ENCODE results near the gene TYROBP. TPM values are rescaled to one million over a fixed set of nuclear protein-coding genes. Genes with fewer than 3 reads are reported as not detected.
A peak's percentile ranks its signal among the peaks of the same experiment; 100 is the strongest.

The TYROBP gene
- total RNA-seq, 1 experiment from 2014 or later, result not detected

GRCh38 chr19:35871611-35872010 lies 36.5 kb downstream of the TYROBP start:
- DNase-seq (ENCODE audit: low spot score), result no peak

- no peak for DNase-seq (ENCODE audit: low spot score)
Measured at GRCh38 chr19:35870798-35871197, 37.3 kb downstream of the TYROBP start.

GRCh38 chr19:35870124-35870736 lies 37.9 kb downstream of the TYROBP start:
- DNase-seq (ENCODE audit: low spot score), result peak; percentile 85

GRCh38 chr19:35869327-35870123 lies 38.6 kb downstream of the TYROBP start:
- DNase-seq (ENCODE audit: low spot score), result peak; percentile 87

GRCh38 chr19:35868823-35869326 lies 39.2 kb downstream of the TYROBP start:
- DNase-seq (ENCODE audit: low spot score), result no peak

- DNase-seq (ENCODE audit: low spot score), result peak; percentile 39
Measured at GRCh38 chr19:35868172-35868822, 39.8 kb downstream of the TYROBP start, which contains the start of gene APLP1. Gene APLP1, plus strand, starts transcription at chr19:35868574. Its CDS starts 63 bp downstream, at chr19:35868637.

GRCh38 chr19:35863018-35863417 lies 45.1 kb downstream of the TYROBP start:
- DNase-seq (ENCODE audit: low spot score), result no peak

- DNase-seq (ENCODE audit: low spot score), result no peak
Measured at GRCh38 chr19:35862528-35862927, 45.6 kb downstream of the TYROBP start.

- no peak for DNase-seq (ENCODE audit: low spot score)
Measured at GRCh38 chr19:35861640-35862160, 46.4 kb downstream of the TYROBP start.

- DNase-seq (ENCODE audit: low spot score), result no peak
Measured at GRCh38 chr19:35860818-35861639, 47.1 kb downstream of the TYROBP start.

GRCh38 chr19:35860436-35860817 lies 47.7 kb downstream of the TYROBP start:
- no peak for DNase-seq (ENCODE audit: low spot score)

- no peak for DNase-seq (ENCODE audit: low spot score)
Measured at GRCh38 chr19:35859414-35859813, 48.7 kb downstream of the TYROBP start.

- no peak for DNase-seq (ENCODE audit: low spot score)
Measured at GRCh38 chr19:35858311-35858710, 49.8 kb downstream of the TYROBP start.

- no peak for DNase-seq (ENCODE audit: low spot score)
Measured at GRCh38 chr19:35856546-35857149, 51.4 kb downstream of the TYROBP start, which contains the start of gene KIRREL2. Gene KIRREL2, plus strand, starts transcription at chr19:35856911. Its CDS starts 209 bp downstream, at chr19:35857120.

Other genes starting within 250 kb of the TYROBP start
- 0.17 TPM in 1 of 2 replicates, not detected in the other for gene UPK1A, start 241.8 kb downstream of the TYROBP start, total RNA-seq (2014; rRNA removed; shearing (Covaris generic))
- not detected in 2 replicates for gene ZBTB32, start 203.7 kb downstream of the TYROBP start, total RNA-seq (2014; rRNA removed; shearing (Covaris generic))
- gene KMT2B, start 190.3 kb downstream of the TYROBP start, total RNA-seq (2014; rRNA removed; shearing (Covaris generic)), result 8.0 and 9.6 TPM in 2 replicates
- 5.3 and 22.0 TPM in 2 replicates for gene IGFLR1, start 165.8 kb downstream of the TYROBP start, total RNA-seq (2014; rRNA removed; shearing (Covaris generic))
- gene U2AF1L4, start 162.9 kb downstream of the TYROBP start, total RNA-seq (2014; rRNA removed; shearing (Covaris generic)), result 6.9 and 18.0 TPM in 2 replicates
- 37.1 and 40.9 TPM in 2 replicates for gene PSENEN, start 162.6 kb downstream of the TYROBP start, total RNA-seq (2014; rRNA removed; shearing (Covaris generic))
- 13.8 and 16.4 TPM in 2 replicates for gene LIN37, start 159.7 kb downstream of the TYROBP start, total RNA-seq (2014; rRNA removed; shearing (Covaris generic))
- gene HSPB6, start 151.3 kb downstream of the TYROBP start, total RNA-seq (2014; rRNA removed; shearing (Covaris generic)), result 0.07 and 0.72 TPM in 2 replicates
- gene PROSER3, start 150.1 kb downstream of the TYROBP start, total RNA-seq (2014; rRNA removed; shearing (Covaris generic)), result 5.7 and 7.0 TPM in 2 replicates
- gene ARHGAP33, start 132.7 kb downstream of the TYROBP start, total RNA-seq (2014; rRNA removed; shearing (Covaris generic)), result 2.8 and 7.8 TPM in 2 replicates
- not detected in 2 replicates for gene PRODH2, start 95.5 kb downstream of the TYROBP start, total RNA-seq (2014; rRNA removed; shearing (Covaris generic))
- not detected in 2 replicates for gene NPHS1, start 55.8 kb downstream of the TYROBP start, total RNA-seq (2014; rRNA removed; shearing (Covaris generic))
- 0.62 and 0.83 TPM in 2 replicates for gene KIRREL2, start 51.4 kb downstream of the TYROBP start, total RNA-seq (2014; rRNA removed; shearing (Covaris generic))
- 39.8 and 52.5 TPM in 2 replicates for gene APLP1, start 39.7 kb downstream of the TYROBP start, total RNA-seq (2014; rRNA removed; shearing (Covaris generic))
- gene NFKBID, start 7.8 kb downstream of the TYROBP start, total RNA-seq (2014; rRNA removed; shearing (Covaris generic)), result 1.7 and 2.3 TPM in 2 replicates
- gene HCST, start 5.8 kb downstream of the TYROBP start, total RNA-seq (2014; rRNA removed; shearing (Covaris generic)), result 0.69 TPM in 1 of 2 replicates, not detected in the other
- 4.6 and 8.2 TPM in 2 replicates for gene LRFN3, start 28.1 kb upstream of the TYROBP start, total RNA-seq (2014; rRNA removed; shearing (Covaris generic))
- gene SDHAF1, start 86.9 kb upstream of the TYROBP start, total RNA-seq (2014; rRNA removed; shearing (Covaris generic)), result 20.4 and 24.6 TPM in 2 replicates
- 0.12 and 0.29 TPM in 2 replicates for gene SYNE4, start 100.5 kb upstream of the TYROBP start, total RNA-seq (2014; rRNA removed; shearing (Covaris generic))
- gene ALKBH6, start 105.9 kb upstream of the TYROBP start, total RNA-seq (2014; rRNA removed; shearing (Covaris generic)), result 38.3 and 43.4 TPM in 2 replicates
- 5.7 and 6.7 TPM in 2 replicates for gene CLIP3, start 124.6 kb upstream of the TYROBP start, total RNA-seq (2014; rRNA removed; shearing (Covaris generic))
- gene THAP8, start 146.0 kb upstream of the TYROBP start, total RNA-seq (2014; rRNA removed; shearing (Covaris generic)), result 7.3 and 13.6 TPM in 2 replicates
- gene WDR62, start 146.6 kb upstream of the TYROBP start, total RNA-seq (2014; rRNA removed; shearing (Covaris generic)), result 19.5 and 24.5 TPM in 2 replicates
- not detected in 2 replicates for gene OVOL3, start 202.8 kb upstream of the TYROBP start, total RNA-seq (2014; rRNA removed; shearing (Covaris generic))
- 64.9 and 132 TPM in 2 replicates for gene POLR2I, start 206.6 kb upstream of the TYROBP start, total RNA-seq (2014; rRNA removed; shearing (Covaris generic))
- 334 and 417 TPM in 2 replicates for gene TBCB, start 207.2 kb upstream of the TYROBP start, total RNA-seq (2014; rRNA removed; shearing (Covaris generic))
- 416 and 483 TPM in 2 replicates for gene CAPNS1, start 231.8 kb upstream of the TYROBP start, total RNA-seq (2014; rRNA removed; shearing (Covaris generic))
- gene COX7A1, start 244.2 kb upstream of the TYROBP start, total RNA-seq (2014; rRNA removed; shearing (Covaris generic)), result not detected in 2 replicates